OCI-LY1 (cell line): Measurements from ENCODE around the gene ZNF117.
"Not testable (repeated sequence)": the region's sequence is repeated elsewhere in the genome, so short reads cannot be mapped to it uniquely, and the experiment has no call there.

Experiments used
- H2AFZ ChIP-seq: fragments of 200-600 bp; sonication (generic), shearing (Covaris generic); 2 replicates; pipeline ENCODE4 v1.6.0; 2014; ENCODE audit warnings: antibody characterized with exemption, mild to moderate bottlenecking, low read length
- H3F3A ChIP-seq: fragments of 200-600 bp; sonication (generic), shearing (Covaris generic); 2 replicates; pipeline ENCODE4 v1.6.0; 2014; ENCODE audit warnings: mild to moderate bottlenecking, antibody characterized with exemption, low read length, moderate library complexity; ENCODE audit not compliant: insufficient read depth
- H3K27ac ChIP-seq: fragments of 200-600 bp; sonication (generic); 2 replicates; pipeline ENCODE4 v1.5.1; 2014; ENCODE audit warnings: low read length, mixed run types, mild to moderate bottlenecking, low read depth; ENCODE audit not compliant: poor library complexity, severe bottlenecking
- H3K27me3 ChIP-seq: fragments of 200-600 bp; sonication (generic); 2 replicates; pipeline ENCODE4 v1.6.0; 2014; ENCODE audit warnings: antibody characterized with exemption, mild to moderate bottlenecking, low read length, moderate library complexity; ENCODE audit not compliant: insufficient read depth
- H3K36me3 ChIP-seq: fragments of 200-600 bp; sonication (generic); 2 replicates; pipeline ENCODE4 v1.6.1; 2014; ENCODE audit warnings: mild to moderate bottlenecking, antibody characterized with exemption, low read length, moderate library complexity, mixed read lengths; ENCODE audit not compliant: insufficient read depth
- H3K4me1 ChIP-seq: fragments of 200-600 bp; sonication (generic); 2 replicates; pipeline ENCODE4 v1.5.1; 2014; ENCODE audit warnings: mild to moderate bottlenecking, low read length, moderate library complexity; ENCODE audit not compliant: insufficient read depth, severe bottlenecking
- H3K4me2 ChIP-seq: fragments of 200-600 bp; sonication (generic), shearing (Covaris generic); 2 replicates; pipeline ENCODE4 v1.6.1; 2014; ENCODE audit warnings: low read length
- H3K4me3 ChIP-seq: fragments of 200-600 bp; sonication (generic); 2 replicates; pipeline ENCODE4 v1.5.1; 2014; ENCODE audit warnings: low read length, low read depth, mild to moderate bottlenecking, mixed read lengths; ENCODE audit not compliant: poor library complexity, severe bottlenecking
- H3K79me2 ChIP-seq: fragments of 200-600 bp; shearing (Covaris generic); 2 replicates; pipeline ENCODE4 v1.6.1; 2016; ENCODE audit warnings: mixed run types, low read length, mixed read lengths; ENCODE audit not compliant: insufficient read depth
- H3K9ac ChIP-seq: fragments of 200-600 bp; sonication (generic), shearing (Covaris generic); 2 replicates; pipeline ENCODE4 v1.6.1; 2014; ENCODE audit warnings: mild to moderate bottlenecking, low read length, mixed read lengths
- H3K9me2 ChIP-seq: fragments of 200-600 bp; sonication (generic), shearing (Covaris generic); 2 replicates; pipeline ENCODE4 v1.6.1; 2014; ENCODE audit warnings: low read depth, mild to moderate bottlenecking, low read length, mixed read lengths
- H3K9me3 ChIP-seq: fragments of 200-600 bp; shearing (Covaris generic); 2 replicates; pipeline ENCODE4 v1.6.1; 2014; ENCODE audit warnings: low read length, mixed read lengths
- H4K20me1 ChIP-seq: fragments of 200-600 bp; sonication (generic), shearing (Covaris generic); 2 replicates; pipeline ENCODE4 v1.6.0; 2016; ENCODE audit warnings: mild to moderate bottlenecking, low read length; ENCODE audit not compliant: insufficient read depth
- EZH2 ChIP-seq: fragments of 200-600 bp; sonication (generic), shearing (Covaris generic); IDR thresholded peaks from 2 replicates; pipeline ENCODE4 v1.8.0; 2017; ENCODE audit warnings: borderline replicate concordance, mixed run types, mild to moderate bottlenecking, antibody characterized with exemption, low read length, moderate library complexity, mixed read lengths
- TF ChIP-seq, protein P1 (sequence below): fragments of 200-600 bp; sonication (generic), shearing (Covaris generic); IDR thresholded peaks from 2 replicates; pipeline ENCODE4 v1.5.1; 2017; ENCODE audit warnings: mild to moderate bottlenecking, antibody characterized with exemption, low read length, moderate library complexity, mixed read lengths

Gene ZNF117

DNA sequence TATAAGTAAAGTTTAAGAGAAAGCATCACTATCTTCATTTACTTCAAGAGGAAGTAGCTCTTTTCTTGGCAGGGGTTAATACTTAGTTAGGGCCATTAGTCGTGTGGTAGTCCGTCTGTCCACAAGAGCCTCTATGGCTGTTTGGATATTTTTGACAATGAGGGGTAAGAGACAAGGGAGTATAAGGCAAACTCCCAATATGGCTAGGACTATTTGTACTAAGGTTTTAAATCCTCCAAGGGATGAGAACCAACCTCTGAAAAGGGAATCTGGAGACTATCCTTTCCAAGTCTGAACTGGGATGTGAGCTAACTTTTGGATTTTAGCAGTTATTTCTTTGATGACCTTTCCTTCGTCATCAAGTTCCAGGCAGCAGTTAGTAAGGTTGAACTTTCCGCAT is at the start of gene ZNF117:
Gene ZNF117 (minus strand): TSS at position 101 of the 400 bp plus-strand sequence.
- Histone ChIP-seq H3K79me2 (no peaks in the 10 kb centered on the region), H2AFZ (no peak within 1 kb of the TSS), H3K36me3 (peaks cover 19% of the 10 kb centered on the region; the same call in 1 of the 2 replicates), H3K4me2 (no peak within 1 kb of the TSS), H3K9me3 (peaks cover 51% of the 10 kb centered on the region), H3K4me3 (no peak within 1 kb of the TSS), H3K9me2 (no peaks in the 10 kb centered on the region), H3F3A (no peaks in the 10 kb centered on the region), H3K4me1 (no peaks in the 10 kb centered on the region), H3K27me3 (no peaks in the 10 kb centered on the region), H3K9ac (no peak within 1 kb of the TSS), H3K27ac (no peak within 1 kb of the TSS), H4K20me1 (no peaks in the 10 kb centered on the region)
- no peak for TF ChIP-seq EZH2
- TF ChIP-seq, protein P1, sequence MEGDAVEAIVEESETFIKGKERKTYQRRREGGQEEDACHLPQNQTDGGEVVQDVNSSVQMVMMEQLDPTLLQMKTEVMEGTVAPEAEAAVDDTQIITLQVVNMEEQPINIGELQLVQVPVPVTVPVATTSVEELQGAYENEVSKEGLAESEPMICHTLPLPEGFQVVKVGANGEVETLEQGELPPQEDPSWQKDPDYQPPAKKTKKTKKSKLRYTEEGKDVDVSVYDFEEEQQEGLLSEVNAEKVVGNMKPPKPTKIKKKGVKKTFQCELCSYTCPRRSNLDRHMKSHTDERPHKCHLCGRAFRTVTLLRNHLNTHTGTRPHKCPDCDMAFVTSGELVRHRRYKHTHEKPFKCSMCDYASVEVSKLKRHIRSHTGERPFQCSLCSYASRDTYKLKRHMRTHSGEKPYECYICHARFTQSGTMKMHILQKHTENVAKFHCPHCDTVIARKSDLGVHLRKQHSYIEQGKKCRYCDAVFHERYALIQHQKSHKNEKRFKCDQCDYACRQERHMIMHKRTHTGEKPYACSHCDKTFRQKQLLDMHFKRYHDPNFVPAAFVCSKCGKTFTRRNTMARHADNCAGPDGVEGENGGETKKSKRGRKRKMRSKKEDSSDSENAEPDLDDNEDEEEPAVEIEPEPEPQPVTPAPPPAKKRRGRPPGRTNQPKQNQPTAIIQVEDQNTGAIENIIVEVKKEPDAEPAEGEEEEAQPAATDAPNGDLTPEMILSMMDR: no peak

- peaks cover 27% of the 10 kb centered on the region for H3K79me2 ChIP-seq
- H3K4me2 ChIP-seq: peak overlapping the region; percentile 96
- H3K36me3 ChIP-seq, H4K20me1 ChIP-seq, H2AFZ ChIP-seq, H3K27me3 ChIP-seq, H3F3A ChIP-seq, H3K9me3 ChIP-seq, H3K9me2 ChIP-seq: not testable (repeated sequence)
- H3K4me3 ChIP-seq: peak overlapping the region; percentile 72
- H3K27ac ChIP-seq: peak overlapping the region; percentile 38
- peak overlapping the region; percentile 70 for H3K9ac ChIP-seq
- peaks cover 23% of the 10 kb centered on the region for H3K4me1 ChIP-seq
These were observed 47.9 kb upstream of the ZNF117 start for GRCh38 chr7:65038767-65039166.

DNA sequence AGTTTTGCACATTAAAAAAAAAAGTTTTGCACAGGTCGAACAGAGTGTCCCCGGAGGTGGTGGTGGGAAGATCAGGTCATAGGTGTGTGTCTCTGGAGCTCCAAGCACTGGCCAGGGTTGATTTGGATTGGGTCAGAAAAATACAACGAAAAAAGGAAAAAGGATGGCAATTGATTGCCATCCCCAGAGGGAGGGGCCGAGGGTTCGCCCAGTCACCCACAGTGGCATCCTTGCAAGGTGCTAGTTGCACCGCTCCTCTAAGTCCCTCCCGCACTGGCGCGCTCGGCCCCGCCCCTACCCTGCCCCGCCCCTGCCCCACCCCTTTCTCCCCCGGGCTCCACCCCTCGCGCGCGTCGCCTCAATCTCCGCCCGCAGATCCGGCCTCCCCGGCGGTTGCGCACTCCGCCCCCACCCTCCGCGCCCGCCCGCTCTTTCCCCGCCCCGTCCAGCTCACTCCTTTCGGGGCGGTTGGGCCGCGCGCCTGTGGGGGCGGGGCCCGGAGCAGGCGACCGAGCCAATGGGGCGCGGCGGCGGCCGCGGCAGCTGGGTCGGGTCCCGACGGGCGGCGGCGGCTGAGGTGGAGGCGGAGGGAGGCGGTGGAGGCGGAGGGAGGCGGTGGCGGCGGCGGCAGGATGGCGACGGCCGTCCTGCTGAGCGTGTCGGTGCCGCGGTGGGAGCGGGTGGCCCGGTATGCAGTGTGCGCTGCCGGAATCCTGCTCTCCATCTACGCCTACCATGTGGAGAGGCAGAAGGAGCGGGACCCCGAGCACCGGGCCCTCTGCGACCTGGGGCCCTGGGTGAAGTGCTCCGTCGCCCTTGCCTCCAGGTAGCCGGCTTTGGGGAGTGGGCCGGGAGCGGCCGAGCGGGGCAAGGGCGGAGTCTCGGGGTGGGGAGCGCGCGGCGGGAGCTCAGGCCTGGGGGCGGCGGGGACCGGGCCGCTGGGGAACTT is 47.2 kb upstream of the ZNF117 start:
- Histone ChIP-seq H4K20me1 (no peaks in the 10 kb centered on the region), H3K9me2 (no peaks in the 10 kb centered on the region), H3K27ac (peak overlapping the region; percentile 56), H2AFZ (no peak overlapping the region), H3K27me3 (no peaks in the 10 kb centered on the region), H3F3A (no peaks in the 10 kb centered on the region), H3K9me3 (no peaks in the 10 kb centered on the region), H3K36me3 (no peaks in the 10 kb centered on the region), H3K4me2 (peak overlapping the region; percentile 42; the same call in 1 of the 2 replicates), H3K4me3 (peak overlapping the region; percentile 72), H3K79me2 (peaks cover 27% of the 10 kb centered on the region), H3K4me1 (peaks cover 23% of the 10 kb centered on the region), H3K9ac (peak overlapping the region; percentile 88)
- TF ChIP-seq EZH2: no peak
- TF ChIP-seq, protein P1: no peak

- not testable (repeated sequence) for H3K9me3 ChIP-seq, H3K4me2 ChIP-seq, H2AFZ ChIP-seq, H3K4me3 ChIP-seq, H3K27ac ChIP-seq, H3K36me3 ChIP-seq, H3F3A ChIP-seq, H3K9me2 ChIP-seq, H4K20me1 ChIP-seq, H3K9ac ChIP-seq, H3K27me3 ChIP-seq
- H3K4me1 ChIP-seq: peaks cover 23% of the 10 kb centered on the region
- peaks cover 22% of the 10 kb centered on the region for H3K79me2 ChIP-seq
These were observed 45.7 kb upstream of the ZNF117 start for GRCh38 chr7:65036526-65036925.

GRCh38 chr7:65035469-65035868 is 44.6 kb upstream of the ZNF117 start:
- not testable (repeated sequence) for H3K9ac ChIP-seq, H3F3A ChIP-seq, H3K9me3 ChIP-seq, H3K4me3 ChIP-seq, H2AFZ ChIP-seq, H3K36me3 ChIP-seq, H3K4me2 ChIP-seq, H4K20me1 ChIP-seq, H3K27me3 ChIP-seq, H3K27ac ChIP-seq, H3K9me2 ChIP-seq
- Histone ChIP-seq H3K79me2 (peaks cover 16% of the 10 kb centered on the region), H3K4me1 (peaks cover 23% of the 10 kb centered on the region)
